ENCODE results near the gene ITGAX.
"Not testable (repeated sequence)": the region's sequence is repeated elsewhere in the genome, so short reads cannot be mapped to it uniquely, and the experiment has no call there.

The ITGAX gene

DNA sequence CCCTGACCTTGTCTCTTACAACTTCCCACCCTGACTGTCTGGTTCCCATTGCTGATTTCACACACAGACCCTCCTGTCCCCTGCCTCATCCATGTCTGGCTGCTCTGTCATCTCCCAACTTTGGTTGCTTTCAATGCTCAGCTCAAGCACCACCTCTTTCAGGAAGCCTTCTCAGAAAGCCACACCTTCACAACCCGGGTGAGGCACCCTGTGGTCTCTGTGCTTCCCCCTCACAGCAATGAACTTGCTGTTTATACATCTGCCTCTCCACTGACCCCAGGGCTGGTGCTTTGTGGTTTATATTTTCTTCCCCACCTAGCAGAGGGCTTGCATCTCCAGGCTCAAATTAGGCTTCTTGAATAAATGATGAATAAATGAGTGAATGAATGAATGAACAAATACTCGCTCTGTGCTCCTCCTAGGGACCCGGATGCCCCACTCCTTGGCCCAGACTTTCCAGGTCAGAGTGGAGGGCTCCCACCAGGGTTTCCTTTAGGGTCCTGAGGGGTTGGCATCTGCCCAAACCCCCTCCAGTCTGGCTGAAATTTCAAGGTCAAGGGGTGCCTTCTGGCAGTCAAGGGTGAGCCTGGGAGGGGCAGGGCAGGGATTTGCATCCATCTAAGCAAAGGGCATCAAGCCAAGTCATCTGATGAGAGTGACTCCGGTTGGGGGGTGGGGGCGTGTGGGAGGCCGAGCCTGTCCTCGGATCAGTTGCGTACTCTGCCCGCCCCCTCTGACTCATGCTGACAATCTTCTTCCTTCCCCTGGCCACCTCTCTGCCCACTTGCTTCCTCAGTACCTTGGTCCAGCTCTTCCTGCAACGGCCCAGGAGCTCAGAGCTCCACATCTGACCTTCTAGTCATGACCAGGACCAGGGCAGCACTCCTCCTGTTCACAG lies at the start of gene ITGAX:
Gene ITGAX, plus strand, starts transcription at position 783 of the 898 bp plus-strand sequence. Its CDS starts 79 bp downstream, at position 862.
- peak; percentile 67 for DNase-seq (ENCODE audit: low read depth)
- TF ChIP-seq, protein P1, sequence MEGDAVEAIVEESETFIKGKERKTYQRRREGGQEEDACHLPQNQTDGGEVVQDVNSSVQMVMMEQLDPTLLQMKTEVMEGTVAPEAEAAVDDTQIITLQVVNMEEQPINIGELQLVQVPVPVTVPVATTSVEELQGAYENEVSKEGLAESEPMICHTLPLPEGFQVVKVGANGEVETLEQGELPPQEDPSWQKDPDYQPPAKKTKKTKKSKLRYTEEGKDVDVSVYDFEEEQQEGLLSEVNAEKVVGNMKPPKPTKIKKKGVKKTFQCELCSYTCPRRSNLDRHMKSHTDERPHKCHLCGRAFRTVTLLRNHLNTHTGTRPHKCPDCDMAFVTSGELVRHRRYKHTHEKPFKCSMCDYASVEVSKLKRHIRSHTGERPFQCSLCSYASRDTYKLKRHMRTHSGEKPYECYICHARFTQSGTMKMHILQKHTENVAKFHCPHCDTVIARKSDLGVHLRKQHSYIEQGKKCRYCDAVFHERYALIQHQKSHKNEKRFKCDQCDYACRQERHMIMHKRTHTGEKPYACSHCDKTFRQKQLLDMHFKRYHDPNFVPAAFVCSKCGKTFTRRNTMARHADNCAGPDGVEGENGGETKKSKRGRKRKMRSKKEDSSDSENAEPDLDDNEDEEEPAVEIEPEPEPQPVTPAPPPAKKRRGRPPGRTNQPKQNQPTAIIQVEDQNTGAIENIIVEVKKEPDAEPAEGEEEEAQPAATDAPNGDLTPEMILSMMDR (IDR thresholded peaks at IDR 0.05; ENCODE audit: low read depth, low read length, missing control alignments), result no peak
- H3K4me3 ChIP-seq (ENCODE audit: low read depth, low read length), result peak within 1 kb of the TSS; percentile 39

DNA sequence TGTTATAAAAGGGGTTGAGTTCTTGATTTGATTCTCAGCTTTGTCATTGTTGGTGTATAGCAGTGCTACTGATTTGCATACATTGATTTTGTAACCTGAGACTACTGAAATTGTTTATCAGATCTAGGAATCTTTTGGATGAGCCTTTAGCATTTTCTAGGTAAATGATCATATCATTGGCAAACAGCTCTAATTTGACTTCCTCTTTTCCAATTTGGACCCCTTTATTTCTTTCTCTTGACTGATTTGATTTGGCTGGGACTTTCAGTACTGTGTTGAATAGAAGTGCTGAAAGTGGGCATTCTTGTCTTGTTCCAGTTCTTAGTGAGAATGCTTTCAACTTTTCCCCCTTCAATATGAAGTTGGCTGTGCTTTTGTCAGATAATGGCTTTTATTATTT lies 49.8 kb upstream of the ITGAX start:
- no peak overlapping the region for H3K4me3 ChIP-seq (ENCODE audit: low read depth, low read length)
- no peak for DNase-seq (ENCODE audit: low read depth)
- TF ChIP-seq, protein P1 (IDR thresholded peaks at IDR 0.05; ENCODE audit: low read depth, low read length, missing control alignments), result no peak

DNA sequence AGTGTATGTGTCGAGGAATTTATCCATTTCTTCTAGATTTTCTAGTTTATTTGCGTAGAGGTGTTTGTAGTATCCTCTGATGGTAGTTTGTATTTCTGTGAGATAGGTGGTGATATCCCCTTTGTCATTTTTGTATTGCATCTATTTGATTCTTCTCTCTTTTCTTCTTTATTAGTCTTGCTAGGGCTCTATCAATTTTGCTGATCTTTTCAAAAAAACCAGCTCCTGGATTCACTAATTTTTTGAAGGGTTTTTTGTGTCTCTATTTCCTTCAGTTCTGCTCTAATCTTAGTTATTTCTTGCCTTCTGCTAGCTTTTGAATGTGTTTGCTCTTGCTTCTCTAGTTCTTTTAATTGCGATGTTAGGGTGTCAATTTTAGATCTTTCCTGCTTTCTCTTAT lies 46.6 kb upstream of the ITGAX start:
- not testable (repeated sequence) for H3K4me3 ChIP-seq (ENCODE audit: low read depth, low read length); DNase-seq (ENCODE audit: low read depth)

DNA sequence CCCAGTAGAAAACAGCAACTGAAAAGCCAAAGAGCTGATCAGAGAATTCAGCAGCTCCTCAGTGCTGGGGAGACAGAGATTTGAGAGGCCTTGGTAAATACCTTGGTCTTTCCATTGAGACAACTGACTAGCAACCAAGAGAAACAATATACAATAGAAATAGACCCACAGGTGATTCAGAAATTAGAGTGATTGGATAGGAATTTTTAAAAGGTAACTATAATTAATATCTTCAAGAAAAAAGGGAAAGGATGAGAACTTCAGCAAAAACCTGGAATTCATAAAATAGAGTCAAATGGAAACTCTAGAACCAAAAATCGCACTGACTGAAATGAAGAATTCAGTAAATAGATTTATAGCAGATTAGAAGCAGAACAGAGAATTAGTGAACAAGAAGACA lies 32.5 kb upstream of the ITGAX start:
- TF ChIP-seq, protein P1 (IDR thresholded peaks at IDR 0.05; ENCODE audit: low read depth, low read length, missing control alignments), result no peak
- no peak overlapping the region for H3K4me3 ChIP-seq (ENCODE audit: low read depth, low read length)
- no peak for DNase-seq (ENCODE audit: low read depth)

DNA sequence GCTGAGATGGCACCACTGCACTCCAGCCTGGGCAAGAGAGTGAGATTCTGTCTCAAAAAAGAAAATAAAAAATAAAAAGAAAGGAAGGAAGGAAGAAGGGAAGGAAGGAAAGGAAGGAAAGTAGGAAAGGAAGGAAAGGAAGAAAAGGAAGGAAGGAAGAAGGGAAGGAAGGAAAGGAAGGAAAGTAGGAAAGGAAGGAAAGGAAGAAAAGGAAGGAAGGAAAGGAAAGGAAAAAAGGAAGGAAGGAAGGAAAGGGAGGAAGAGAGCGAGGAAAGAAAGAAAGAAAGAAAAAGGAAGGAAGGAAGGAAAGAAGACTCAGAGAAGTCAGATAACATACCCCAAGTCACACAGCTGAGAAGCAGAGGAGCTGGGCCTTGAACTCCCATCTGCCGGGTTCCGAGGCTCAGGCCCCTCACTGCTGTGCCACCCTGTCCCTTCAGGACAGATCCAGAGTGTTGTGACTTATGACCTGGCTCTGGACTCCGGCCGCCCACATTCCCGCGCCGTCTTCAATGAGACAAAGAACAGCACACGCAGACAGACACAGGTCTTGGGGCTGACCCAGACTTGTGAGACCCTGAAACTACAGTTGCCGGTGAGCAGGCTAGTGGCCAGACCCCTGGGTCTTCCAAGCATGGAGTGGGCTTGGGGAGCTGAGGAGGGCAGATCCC lies 30.9 kb upstream of the ITGAX start:
- no peak overlapping the region for H3K4me3 ChIP-seq (ENCODE audit: low read depth, low read length)
- TF ChIP-seq, protein P1 (IDR thresholded peaks at IDR 0.05; ENCODE audit: low read depth, low read length, missing control alignments), result no peak

DNA sequence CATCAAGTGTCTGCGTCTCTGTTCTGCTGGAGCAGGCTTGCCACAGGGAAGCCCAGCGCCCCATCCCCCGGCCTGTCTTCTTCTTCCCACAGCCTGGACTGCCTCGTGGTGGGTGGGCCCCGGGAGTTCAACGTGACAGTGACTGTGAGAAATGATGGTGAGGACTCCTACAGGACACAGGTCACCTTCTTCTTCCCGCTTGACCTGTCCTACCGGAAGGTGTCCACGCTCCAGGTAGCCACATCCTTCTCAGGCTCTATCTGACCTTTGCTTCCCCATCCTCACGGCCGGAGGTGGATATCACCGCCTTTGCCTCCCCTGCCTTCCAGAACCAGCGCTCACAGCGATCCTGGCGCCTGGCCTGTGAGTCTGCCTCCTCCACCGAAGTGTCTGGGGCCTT lies 29.8 kb upstream of the ITGAX start:
- no peak overlapping the region for H3K4me3 ChIP-seq (ENCODE audit: low read depth, low read length)
- TF ChIP-seq, protein P1 (IDR thresholded peaks at IDR 0.05; ENCODE audit: low read depth, low read length, missing control alignments), result no peak
- no peak for DNase-seq (ENCODE audit: low read depth)

More for the DNA sequence above, 30.9 kb upstream of the ITGAX start:
- DNase-seq (ENCODE audit: low read depth), result no peak

DNA sequence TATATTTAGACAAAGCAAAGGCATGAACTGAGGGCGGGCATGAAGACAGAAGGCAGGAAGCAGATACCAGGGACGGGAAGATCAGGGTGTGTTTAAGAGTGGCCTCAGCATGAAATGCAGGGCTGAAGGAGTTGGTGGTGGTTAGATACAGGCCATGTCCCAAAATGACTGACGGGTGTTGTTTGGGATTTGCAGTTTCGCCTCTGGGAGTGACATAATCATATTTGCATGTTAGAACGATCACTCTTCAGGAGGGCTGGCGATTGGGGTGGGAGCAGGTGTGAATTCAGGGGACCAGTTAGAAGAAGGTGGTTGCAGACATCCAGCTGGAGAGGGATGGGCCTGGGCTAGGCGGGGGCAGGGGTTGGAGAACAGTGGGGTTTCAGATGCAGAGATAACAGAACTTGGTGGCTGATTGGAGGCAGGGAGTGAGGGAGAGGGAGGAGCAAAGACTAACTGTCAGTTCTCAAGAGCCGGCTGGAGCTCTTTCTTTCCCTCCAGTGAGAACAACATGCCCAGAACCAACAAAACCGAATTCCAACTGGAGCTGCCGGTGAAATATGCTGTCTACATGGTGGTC lies 27.2 kb upstream of the ITGAX start:
- H3K4me3 ChIP-seq (ENCODE audit: low read depth, low read length), result no peak overlapping the region
- no peak for DNase-seq (ENCODE audit: low read depth)
- TF ChIP-seq, protein P1 (IDR thresholded peaks at IDR 0.05; ENCODE audit: low read depth, low read length, missing control alignments), result no peak
